PC-9 (cell line): ENCODE measurements around the gene NOSIP. TPM values are rescaled to one million over a fixed set of nuclear protein-coding genes. Genes with fewer than 3 reads are reported as not detected.

Experiments
- BruUV-seq: library from RNA; stranded (reverse); fragments of 400-500 nt; replicated peaks from 2 replicates; lab custom pipeline; 2021; lab: Mats Ljungman, UMichigan
- CTCF ChIA-PET: fragments of 300-600 bp; sonication (Branson Sonifier 250); formaldehyde crosslinking; loops from one replicate; lab custom pipeline; 2022; ENCODE audit warnings: antibody characterized with exemption; lab: Charles Lee
- POLR2A ChIA-PET: fragments of 300-600 bp; sonication (Branson Sonifier 250); formaldehyde crosslinking; loops from one replicate; lab custom pipeline; 2022; ENCODE audit warnings: antibody characterized with exemption; ENCODE audit not compliant: unreplicated experiment; lab: Charles Lee
- DNase-seq, 2 experiments: peaks; one replicate each; pipeline versions ENCODE4 v3.0.0 to v3.0.0-alpha.2; 2015 to 2022; ENCODE audit warnings: mixed read lengths in 1 of 2
- H2AFZ ChIP-seq: fragments of 200-600 bp; sonication (generic); 2 replicates; pipeline ENCODE4 v1.8.1; 2017; ENCODE audit warnings: antibody characterized with exemption
- H3F3A ChIP-seq: fragments of 200-600 bp; sonication (generic); 2 replicates; pipeline ENCODE4 v1.8.1; 2017; ENCODE audit warnings: antibody characterized with exemption, mild to moderate bottlenecking, low read depth; ENCODE audit not compliant: insufficient read depth
- H3K27ac ChIP-seq: fragments of 200-600 bp; sonication (generic); 2 replicates; pipeline ENCODE4 v1.6.1; 2016; ENCODE audit warnings: mixed run types
- H3K27me3 ChIP-seq: fragments of 200-600 bp; sonication (generic); 2 replicates; pipeline ENCODE4 v1.6.1; 2016; ENCODE audit warnings: low read depth, mixed run types; ENCODE audit not compliant: insufficient read depth
- H3K36me3 ChIP-seq: fragments of 200-600 bp; sonication (generic); 2 replicates; pipeline ENCODE4 v1.6.1; 2016; ENCODE audit warnings: low read depth, mixed run types
- H3K4me1 ChIP-seq: fragments of 200-600 bp; sonication (generic); replicated peaks from 2 replicates; pipeline ENCODE4 v1.6.1; 2016; ENCODE audit warnings: mixed run types; ENCODE audit not compliant: insufficient read depth
- H3K4me2 ChIP-seq: fragments of 200-600 bp; sonication (generic); 2 replicates; pipeline ENCODE4 v1.6.1; 2017; ENCODE audit warnings: mixed run types
- H3K4me3 ChIP-seq: fragments of 200-600 bp; sonication (generic); 2 replicates; pipeline ENCODE4 v1.6.1; 2016; ENCODE audit warnings: mixed run types
- H3K79me2 ChIP-seq: fragments of 200-600 bp; sonication (generic); 2 replicates; pipeline ENCODE4 v1.6.1; 2017; ENCODE audit warnings: low read depth, mixed run types
- H3K9me2 ChIP-seq: fragments of 200-600 bp; sonication (generic); 2 replicates; pipeline ENCODE4 v1.8.1; 2017; ENCODE audit warnings: mild to moderate bottlenecking; ENCODE audit not compliant: insufficient read depth
- H3K9me3 ChIP-seq: fragments of 200-600 bp; sonication (generic); 2 replicates; pipeline ENCODE4 v1.8.1; 2016; ENCODE audit warnings: low read depth; ENCODE audit not compliant: insufficient read depth
- H4K20me1 ChIP-seq: fragments of 200-600 bp; sonication (generic); 2 replicates; pipeline ENCODE4 v1.8.1; 2017; ENCODE audit not compliant: insufficient read depth
- EZH2 ChIP-seq: fragments of 200-600 bp; sonication (generic); IDR thresholded peaks from 2 replicates; pipeline ENCODE4 v1.8.0; 2017; ENCODE audit warnings: antibody characterized with exemption, low read depth
- intact Hi-C: fragments of 100-400 bp; cut with micrococcal nuclease; formaldehyde crosslinking; loops from one replicate; pipeline ENCODE4 v1.10.0; 2022; ENCODE audit not compliant: unreplicated experiment
- total RNA-seq: library from RNA; stranded (reverse); gene quantifications from 2 replicates; pipeline ENCODE4 v1.2.3, GENCODE V29; 2021
- TF ChIP-seq, protein P1 (sequence below): fragments of 200-600 bp; sonication (generic); conservative IDR thresholded peaks from 2 replicates; pipeline ENCODE4 v1.6.1; 2017; ENCODE audit warnings: mixed run types, antibody characterized with exemption, mild to moderate bottlenecking, moderate library complexity

Gene NOSIP
- total RNA-seq, 1 experiment from 2014 or later = 71.3 TPM

DNA sequence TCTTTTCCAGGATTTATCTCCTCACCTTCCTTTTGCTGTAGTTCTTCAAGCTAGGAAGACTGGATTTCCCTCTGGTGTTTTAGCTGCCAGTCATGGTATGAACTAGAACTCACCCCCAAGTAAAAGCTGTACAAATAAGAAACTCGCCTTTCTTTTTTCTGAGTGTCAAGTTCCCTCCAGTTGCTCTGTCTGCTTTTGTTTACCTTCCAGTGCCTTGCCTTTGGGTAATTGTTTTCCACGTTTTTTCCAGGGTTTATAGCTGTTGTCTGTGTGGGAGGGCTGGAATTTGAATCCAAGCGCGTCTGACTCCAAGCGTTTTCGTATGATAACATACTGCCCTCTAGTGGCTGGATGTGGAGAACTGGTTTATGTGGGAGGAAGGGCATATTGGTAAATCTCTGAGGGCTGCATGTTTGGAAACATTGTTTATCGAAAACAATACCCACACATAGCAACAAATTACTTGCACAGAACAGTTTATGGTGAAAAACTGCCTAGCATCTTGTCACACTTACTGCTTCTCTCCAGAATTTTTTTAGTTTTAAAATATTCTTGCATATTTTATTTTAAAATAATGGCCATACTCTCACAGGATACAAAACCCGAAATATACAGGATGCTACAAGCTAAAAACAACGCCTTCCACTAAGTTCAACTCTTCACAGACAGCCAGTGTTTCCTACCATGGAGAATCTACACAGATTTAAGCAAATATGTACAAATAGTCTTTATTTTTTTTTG lies 33.4 kb downstream of the NOSIP start:
- H4K20me1 ChIP-seq = no peaks in the 10 kb centered on the region
- no TSS peak for BruUV-seq
- TF ChIP-seq, protein P1, sequence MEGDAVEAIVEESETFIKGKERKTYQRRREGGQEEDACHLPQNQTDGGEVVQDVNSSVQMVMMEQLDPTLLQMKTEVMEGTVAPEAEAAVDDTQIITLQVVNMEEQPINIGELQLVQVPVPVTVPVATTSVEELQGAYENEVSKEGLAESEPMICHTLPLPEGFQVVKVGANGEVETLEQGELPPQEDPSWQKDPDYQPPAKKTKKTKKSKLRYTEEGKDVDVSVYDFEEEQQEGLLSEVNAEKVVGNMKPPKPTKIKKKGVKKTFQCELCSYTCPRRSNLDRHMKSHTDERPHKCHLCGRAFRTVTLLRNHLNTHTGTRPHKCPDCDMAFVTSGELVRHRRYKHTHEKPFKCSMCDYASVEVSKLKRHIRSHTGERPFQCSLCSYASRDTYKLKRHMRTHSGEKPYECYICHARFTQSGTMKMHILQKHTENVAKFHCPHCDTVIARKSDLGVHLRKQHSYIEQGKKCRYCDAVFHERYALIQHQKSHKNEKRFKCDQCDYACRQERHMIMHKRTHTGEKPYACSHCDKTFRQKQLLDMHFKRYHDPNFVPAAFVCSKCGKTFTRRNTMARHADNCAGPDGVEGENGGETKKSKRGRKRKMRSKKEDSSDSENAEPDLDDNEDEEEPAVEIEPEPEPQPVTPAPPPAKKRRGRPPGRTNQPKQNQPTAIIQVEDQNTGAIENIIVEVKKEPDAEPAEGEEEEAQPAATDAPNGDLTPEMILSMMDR = peak; percentile 94
- no peak for TF ChIP-seq EZH2
- intact Hi-C loops = loop anchor here (1.0 to 2.0 kb wide), 3 partner anchors 40 to 321 kb away; no protein-coding TSS in a partner anchor
- peak; percentile 67 to 86 for DNase-seq
- H3K4me3 ChIP-seq = peak overlapping the region; percentile 32; the same call in 1 of the 2 replicates
- no peak overlapping the region for H2AFZ ChIP-seq
- H3K9me3 ChIP-seq = no peaks in the 10 kb centered on the region
- POLR2A ChIA-PET = interaction anchor here (0.6 to 0.7 kb wide), 6 partner anchors 13 to 273 kb away, joined by 3 to 11 read pairs (median 7); partner anchors contain the start of genes PIH1D1, RRAS and TEAD2
- no peaks in the 10 kb centered on the region for H3K79me2 ChIP-seq
- no peak overlapping the region for H3K27ac ChIP-seq
- CTCF ChIA-PET = interaction anchor here (0.6 to 1.2 kb wide), 4 partner anchors 14 to 155 kb away, joined by 4 to 11 read pairs (median 8); no protein-coding TSS in a partner anchor
- 0 out of 2 replicates have a peak, but pooled peaks cover 5% of the 10 kb centered on the region for H3K27me3 ChIP-seq
- H3K36me3 ChIP-seq = no peaks in the 10 kb centered on the region
- H3F3A ChIP-seq = peaks cover 22% of the 10 kb centered on the region; the same call in 1 of the 2 replicates
- peak overlapping the region; percentile 65 for H3K4me2 ChIP-seq
- H3K4me1 ChIP-seq = peaks cover 11% of the 10 kb centered on the region
- no peaks in the 10 kb centered on the region for H3K9me2 ChIP-seq

DNA sequence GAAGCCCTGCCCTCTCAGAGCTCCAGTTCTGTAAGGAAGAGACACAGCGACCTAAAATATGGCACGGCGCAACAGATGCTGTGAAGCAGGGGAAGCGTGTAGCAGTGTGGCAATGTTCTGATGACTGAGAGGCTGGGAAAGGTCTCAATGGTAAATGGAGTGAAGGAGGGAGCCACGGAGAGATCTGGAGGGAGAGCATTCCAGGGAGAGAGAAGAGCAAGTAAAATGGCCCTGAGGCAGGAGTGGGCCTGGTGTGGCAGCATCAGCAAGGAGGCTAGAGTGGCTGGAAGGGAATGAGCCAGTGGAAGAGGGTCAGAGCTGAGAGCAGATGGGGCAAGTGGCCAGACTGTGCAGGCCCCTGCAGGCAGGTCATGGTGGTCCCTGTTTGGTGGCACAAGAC lies 36.2 kb downstream of the NOSIP start:
- POLR2A ChIA-PET = no interaction called here
- BruUV-seq = no TSS peak

DNA sequence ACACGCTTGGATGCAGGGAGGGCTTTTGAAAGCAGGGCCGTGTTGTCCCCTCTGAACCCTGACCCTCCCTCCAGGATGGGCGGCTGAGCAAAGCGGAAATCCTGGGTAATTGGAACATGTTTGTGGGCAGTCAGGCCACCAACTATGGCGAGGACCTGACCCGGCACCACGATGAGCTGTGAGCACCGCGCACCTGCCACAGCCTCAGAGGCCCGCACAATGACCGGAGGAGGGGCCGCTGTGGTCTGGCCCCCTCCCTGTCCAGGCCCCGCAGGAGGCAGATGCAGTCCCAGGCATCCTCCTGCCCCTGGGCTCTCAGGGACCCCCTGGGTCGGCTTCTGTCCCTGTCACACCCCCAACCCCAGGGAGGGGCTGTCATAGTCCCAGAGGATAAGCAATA lies 37.3 kb downstream of the NOSIP start:
- Histone ChIP-seq H3K36me3 (no peaks in the 10 kb centered on the region), H3K9me2 (no peaks in the 10 kb centered on the region), H3K4me2 (no peak overlapping the region), H3K79me2 (no peaks in the 10 kb centered on the region), H4K20me1 (no peaks in the 10 kb centered on the region), H3K4me3 (no peak overlapping the region), H3K4me1 (peaks cover 11% of the 10 kb centered on the region), H3K27ac (no peak overlapping the region), H3K27me3 (0 out of 2 replicates have a peak, but pooled peaks cover 5% of the 10 kb centered on the region), H2AFZ (no peak overlapping the region), H3F3A (peaks cover 14% of the 10 kb centered on the region), H3K9me3 (no peaks in the 10 kb centered on the region)
- intact Hi-C loops = no loop called here
- BruUV-seq = no TSS peak
- ChIA-PET CTCF (no interaction called here), POLR2A (no interaction called here)
- DNase-seq = no peak
- TF ChIP-seq, protein P1 = no peak
- TF ChIP-seq EZH2 = no peak

More for the DNA sequence above, 36.2 kb downstream of the NOSIP start:
- Histone ChIP-seq H3K4me2 (no peak overlapping the region), H3K9me3 (no peaks in the 10 kb centered on the region), H3K27ac (no peak overlapping the region), H3F3A (peaks cover 22% of the 10 kb centered on the region), H3K9me2 (no peaks in the 10 kb centered on the region), H3K27me3 (0 out of 2 replicates have a peak, but pooled peaks cover 5% of the 10 kb centered on the region), H3K36me3 (no peaks in the 10 kb centered on the region), H2AFZ (no peak overlapping the region), H3K4me3 (no peak overlapping the region), H4K20me1 (no peaks in the 10 kb centered on the region), H3K79me2 (no peaks in the 10 kb centered on the region), H3K4me1 (peaks cover 11% of the 10 kb centered on the region)
- CTCF ChIA-PET = interaction anchor here (0.6 kb wide), 1 partner anchor 37 kb away, joined by 4 read pairs; no protein-coding TSS in a partner anchor
- no peak for TF ChIP-seq EZH2
- TF ChIP-seq, protein P1 = no peak
- intact Hi-C loops = no loop called here
- no peak for DNase-seq
